ENCODE data around the gene ASPSCR1. TPM values are rescaled to one million over a fixed set of nuclear protein-coding genes. Genes with fewer than 3 reads are reported as not detected.

ASPSCR1 gene
- total RNA-seq, 1 donor from 2014 or later, result 22.0 TPM

Other genes starting within 250 kb of the ASPSCR1 start
- gene GCGR, start 173.5 kb upstream of the ASPSCR1 start, total RNA-seq, result not detected in 2 replicates
- 81.8 and 133 TPM in 2 replicates for gene MCRIP1, start 144.3 kb upstream of the ASPSCR1 start, total RNA-seq
- not detected in 2 replicates for gene PPP1R27, start 142.6 kb upstream of the ASPSCR1 start, total RNA-seq
- 634 and 739 TPM in 2 replicates for gene P4HB, start 117.1 kb upstream of the ASPSCR1 start, total RNA-seq
- gene ARHGDIA, start 106.3 kb upstream of the ASPSCR1 start, total RNA-seq, result 97.7 and 157 TPM in 2 replicates
- gene ALYREF, start 86.0 kb upstream of the ASPSCR1 start, total RNA-seq, result 142 and 181 TPM in 2 replicates
- gene ANAPC11, start 85.9 kb upstream of the ASPSCR1 start, total RNA-seq, result 108 and 109 TPM in 2 replicates
- gene NPB, start 75.4 kb upstream of the ASPSCR1 start, total RNA-seq, result 0.13 TPM in 1 of 2 replicates, not detected in the other
- gene PCYT2, start 66.2 kb upstream of the ASPSCR1 start, total RNA-seq, result 30.2 and 40.4 TPM in 2 replicates
- 11.9 and 12.3 TPM in 2 replicates for gene SIRT7, start 59.5 kb upstream of the ASPSCR1 start, total RNA-seq
- 10.4 and 19.0 TPM in 2 replicates for gene MAFG, start 49.9 kb upstream of the ASPSCR1 start, total RNA-seq
- 60.8 and 71.2 TPM in 2 replicates for gene PYCR1, start 40.3 kb upstream of the ASPSCR1 start, total RNA-seq
- not detected in 2 replicates for gene MYADML2, start 30.4 kb upstream of the ASPSCR1 start, total RNA-seq
- under 0.01 TPM in 2 replicates for gene NOTUM, start 16.4 kb upstream of the ASPSCR1 start, total RNA-seq
- 23.5 and 38.6 TPM in 2 replicates for gene CENPX, start 45.2 kb downstream of the ASPSCR1 start, total RNA-seq
- 10.0 and 10.1 TPM in 2 replicates for gene LRRC45, start 45.7 kb downstream of the ASPSCR1 start, total RNA-seq
- 12.5 and 14.5 TPM in 2 replicates for gene RAC3, start 54.0 kb downstream of the ASPSCR1 start, total RNA-seq
- 33.1 and 42.7 TPM in 2 replicates for gene DCXR, start 60.1 kb downstream of the ASPSCR1 start, total RNA-seq
- gene RFNG, start 74.2 kb downstream of the ASPSCR1 start, total RNA-seq, result 16.4 and 28.2 TPM in 2 replicates
- 67.1 and 86.6 TPM in 2 replicates for gene GPS1, start 74.3 kb downstream of the ASPSCR1 start, total RNA-seq
- 35.6 and 44.1 TPM in 2 replicates for gene DUS1L, start 88.2 kb downstream of the ASPSCR1 start, total RNA-seq
- 54.4 and 61.1 TPM in 2 replicates for gene FASN, start 120.6 kb downstream of the ASPSCR1 start, total RNA-seq
- 2.8 and 5.4 TPM in 2 replicates for gene CCDC57, start 235.2 kb downstream of the ASPSCR1 start, total RNA-seq

All from dermis microvascular lymphatic vessel endothelial cell (primary cell).